ENCODE results near the gene EDAR. TPM values are rescaled to one million over a fixed set of nuclear protein-coding genes. Genes with fewer than 3 reads are reported as not detected.
A peak's percentile ranks its signal among the peaks of the same experiment; 100 is the strongest.

The EDAR gene
- under 1 TPM in 2 of 3 donors, not detected in 1; 0.11 to 0.23 TPM for total RNA-seq
- total RNA-seq (2013) = not detected

- Mint-ChIP-seq H3K27ac (no peak within 1 kb of the TSS), H3K9me3 (no peaks in the 10 kb centered on the region), H3K27me3 (ENCODE audit: low read depth in 2 of 2) (peaks cover 5 to 8% of the 10 kb centered on the region in 2 donors), H3K4me3 (peak within 1 kb of the TSS; percentile 28), H3K36me3 (no peaks in the 10 kb centered on the region), H3K4me1 (no peaks in the 10 kb centered on the region)
- intact Hi-C loops (cut with micrococcal nuclease) = no loop called here
- Histone ChIP-seq H3K9me3 (ENCODE audit: control insufficient read depth, insufficient read depth, low read length) (no peaks in the 10 kb centered on the region), H3K27ac (ENCODE audit: low read length) (no peak within 1 kb of the TSS), H3K27me3 (ENCODE audit: control insufficient read depth, insufficient read depth, low read length) (no peaks in the 10 kb centered on the region), H3K36me3 (ENCODE audit: control insufficient read depth, insufficient read depth, low read length) (no peaks in the 10 kb centered on the region), H3K4me1 (ENCODE audit: control insufficient read depth, insufficient read depth, low read length) (no peaks in the 10 kb centered on the region), H3K4me3 (ENCODE audit: low read length) (no peak within 1 kb of the TSS)
- DNase-seq (peak in 1 of 2 donors; percentile 76), ATAC-seq (peak in 1 of 3 donors; percentile 54)
- WGBS (ENCODE audit: insufficient coverage) = 53% methylated on average over 20 of the region's 20 CpGs
- no peak for TF ChIP-seq CTCF (IDR thresholded peaks at IDR 0.05)
Observed at GRCh38 chr2:108988796-108989713, at the start of gene EDAR. Gene EDAR (minus strand): TSS chr2:108989220. CDS start chr2:108931014, 58,206 bp downstream.

GRCh38 chr2:109033171-109033570, 44.2 kb upstream of the EDAR start:
- no peak overlapping the region for H3K4me3 Mint-ChIP-seq
- peaks cover 16 to 39% of the 10 kb centered on the region in 2 donors for H3K4me1 Mint-ChIP-seq
- no peaks in the 10 kb centered on the region for H3K27me3 Mint-ChIP-seq (ENCODE audit: low read depth in 2 of 2)
- peak overlapping the region; percentile 54 for H3K27ac ChIP-seq (ENCODE audit: low read length)
- peak overlapping the region; percentile 82 to 88 for H3K27ac Mint-ChIP-seq
- ATAC-seq (no peak), DNase-seq (no peak)
- no peaks in the 10 kb centered on the region for H3K9me3 ChIP-seq (ENCODE audit: control insufficient read depth, insufficient read depth, low read length)
- intact Hi-C loops (cut with micrococcal nuclease) = no loop called here
- H3K27me3 ChIP-seq (ENCODE audit: control insufficient read depth, insufficient read depth, low read length) = no peaks in the 10 kb centered on the region
- no peak overlapping the region for H3K4me3 ChIP-seq (ENCODE audit: low read length)
- no peaks in the 10 kb centered on the region for H3K9me3 Mint-ChIP-seq
- H3K36me3 Mint-ChIP-seq = no peaks in the 10 kb centered on the region
- TF ChIP-seq CTCF (IDR thresholded peaks at IDR 0.05) = no peak
- no peaks in the 10 kb centered on the region for H3K36me3 ChIP-seq (ENCODE audit: control insufficient read depth, insufficient read depth, low read length)
- H3K4me1 ChIP-seq (ENCODE audit: control insufficient read depth, insufficient read depth, low read length) = peaks cover 27% of the 10 kb centered on the region
- 93% methylated on average over 6 of the region's 6 CpGs for WGBS (ENCODE audit: insufficient coverage)

GRCh38 chr2:109032229-109032820, 43.3 kb upstream of the EDAR start:
- H3K4me1 ChIP-seq (ENCODE audit: control insufficient read depth, insufficient read depth, low read length) = peaks cover 27% of the 10 kb centered on the region
- peak overlapping the region; percentile 92 for H3K4me3 Mint-ChIP-seq
- ATAC-seq (peak; percentile 48 to 60 (median 59)), DNase-seq (no peak)
- no peaks in the 10 kb centered on the region for H3K27me3 Mint-ChIP-seq (ENCODE audit: low read depth in 2 of 2)
- peak overlapping the region; percentile 82 to 88 for H3K27ac Mint-ChIP-seq
- peaks cover 16 to 39% of the 10 kb centered on the region in 2 donors for H3K4me1 Mint-ChIP-seq
- H3K4me3 ChIP-seq (ENCODE audit: low read length) = peak overlapping the region; percentile 35
- no peaks in the 10 kb centered on the region for H3K9me3 ChIP-seq (ENCODE audit: control insufficient read depth, insufficient read depth, low read length)
- H3K9me3 Mint-ChIP-seq = no peaks in the 10 kb centered on the region
- H3K36me3 Mint-ChIP-seq = no peaks in the 10 kb centered on the region
- no peaks in the 10 kb centered on the region for H3K36me3 ChIP-seq (ENCODE audit: control insufficient read depth, insufficient read depth, low read length)
- TF ChIP-seq CTCF (IDR thresholded peaks at IDR 0.05) = no peak
- 13% methylated on average over 8 of the region's 9 CpGs for WGBS (ENCODE audit: insufficient coverage)
- intact Hi-C loops (cut with micrococcal nuclease) = no loop called here
- H3K27ac ChIP-seq (ENCODE audit: low read length) = peak overlapping the region; percentile 54
- no peaks in the 10 kb centered on the region for H3K27me3 ChIP-seq (ENCODE audit: control insufficient read depth, insufficient read depth, low read length)
